ENCODE data around the gene ATP6V0D1.

GRCh38 chr16:67394155-67395104, 86.5 kb downstream of the ATP6V0D1 start:
- TF ChIP-seq TCF12 (IDR thresholded peaks at IDR 0.05; ENCODE audit: low read depth) (no peak), CREB1 (IDR thresholded peaks at IDR 0.05; ENCODE audit: low read depth) (no peak), EP300 (IDR thresholded peaks at IDR 0.05; ENCODE audit: borderline replicate concordance) (no peak), MAX (IDR thresholded peaks at IDR 0.05) (no peak), REST (IDR thresholded peaks at IDR 0.05; ENCODE audit: low read depth) (no peak), ZBTB7A (IDR thresholded peaks at IDR 0.05; ENCODE audit: low read depth) (no peak), USF1 (IDR thresholded peaks at IDR 0.05) (no peak), YY1 (IDR thresholded peaks at IDR 0.05; ENCODE audit: low read depth) (no peak), EGR1 (IDR thresholded peaks at IDR 0.05) (no peak), TEAD4 (IDR thresholded peaks at IDR 0.05) (no peak), CEBPB (IDR thresholded peaks at IDR 0.05) (no peak)
